CD1c-positive myeloid dendritic cell (primary cell): Measurements from ENCODE around the gene OR6B3.

ENCODE experiments used
- DNase-seq: peaks from one replicate; pipeline ENCODE4 v3.0.0-alpha.2; 2016; ENCODE audit errors: extremely low spot score

The OR6B3 gene

DNA sequence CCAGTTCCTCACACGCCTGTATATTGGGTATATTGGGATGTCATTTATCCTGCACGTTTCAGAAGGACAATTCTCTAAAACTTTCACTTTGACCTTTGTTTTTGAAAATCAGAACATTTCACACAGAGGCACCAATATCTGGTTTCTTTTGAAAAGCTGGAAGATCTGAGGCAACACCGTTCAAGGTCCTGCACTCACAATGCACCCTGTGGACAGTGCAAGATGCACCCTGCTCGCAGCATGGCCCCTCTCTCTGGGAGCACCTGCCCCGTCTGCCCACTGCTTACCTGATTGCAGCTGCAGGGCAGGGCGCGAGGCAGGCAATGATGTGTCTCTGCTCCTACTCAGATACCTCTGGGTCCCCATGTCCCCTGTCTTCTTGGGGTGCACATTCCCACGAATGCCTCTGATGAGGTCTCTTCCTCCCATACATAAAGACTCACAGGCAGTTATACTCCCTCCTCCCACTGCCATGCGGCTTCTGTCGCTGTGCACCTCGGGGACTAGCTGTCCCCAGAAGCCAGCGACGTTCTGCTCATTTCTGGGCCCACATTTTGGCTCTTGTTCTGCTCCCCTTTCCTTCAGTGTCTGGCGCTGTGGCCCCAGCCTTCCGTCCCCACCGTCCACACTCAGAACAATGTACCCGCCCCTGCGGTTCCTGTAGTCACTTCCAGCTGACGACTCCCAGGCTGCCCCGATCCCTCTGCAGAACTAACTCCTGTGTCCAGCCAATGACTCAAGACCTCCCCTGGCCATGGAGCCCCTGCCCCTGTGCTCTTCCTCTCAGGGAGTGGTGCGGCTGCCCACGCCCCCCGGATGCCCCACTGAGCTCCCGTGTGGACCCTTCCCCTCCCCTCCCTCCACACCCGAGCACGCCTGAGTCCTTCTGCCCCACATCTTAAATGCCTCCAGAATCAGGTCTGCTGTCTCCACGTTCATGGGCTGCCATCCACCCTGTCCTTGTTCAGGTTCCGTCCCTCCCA, at the start of gene OR6B3:
TSS of gene OR6B3 (minus strand) at position 349 of the 983 bp plus-strand sequence.
- DNase-seq, result no peak

- no peak for DNase-seq
Measured at GRCh38 chr2:240098349-240098748, 45.0 kb upstream of the OR6B3 start.

DNA sequence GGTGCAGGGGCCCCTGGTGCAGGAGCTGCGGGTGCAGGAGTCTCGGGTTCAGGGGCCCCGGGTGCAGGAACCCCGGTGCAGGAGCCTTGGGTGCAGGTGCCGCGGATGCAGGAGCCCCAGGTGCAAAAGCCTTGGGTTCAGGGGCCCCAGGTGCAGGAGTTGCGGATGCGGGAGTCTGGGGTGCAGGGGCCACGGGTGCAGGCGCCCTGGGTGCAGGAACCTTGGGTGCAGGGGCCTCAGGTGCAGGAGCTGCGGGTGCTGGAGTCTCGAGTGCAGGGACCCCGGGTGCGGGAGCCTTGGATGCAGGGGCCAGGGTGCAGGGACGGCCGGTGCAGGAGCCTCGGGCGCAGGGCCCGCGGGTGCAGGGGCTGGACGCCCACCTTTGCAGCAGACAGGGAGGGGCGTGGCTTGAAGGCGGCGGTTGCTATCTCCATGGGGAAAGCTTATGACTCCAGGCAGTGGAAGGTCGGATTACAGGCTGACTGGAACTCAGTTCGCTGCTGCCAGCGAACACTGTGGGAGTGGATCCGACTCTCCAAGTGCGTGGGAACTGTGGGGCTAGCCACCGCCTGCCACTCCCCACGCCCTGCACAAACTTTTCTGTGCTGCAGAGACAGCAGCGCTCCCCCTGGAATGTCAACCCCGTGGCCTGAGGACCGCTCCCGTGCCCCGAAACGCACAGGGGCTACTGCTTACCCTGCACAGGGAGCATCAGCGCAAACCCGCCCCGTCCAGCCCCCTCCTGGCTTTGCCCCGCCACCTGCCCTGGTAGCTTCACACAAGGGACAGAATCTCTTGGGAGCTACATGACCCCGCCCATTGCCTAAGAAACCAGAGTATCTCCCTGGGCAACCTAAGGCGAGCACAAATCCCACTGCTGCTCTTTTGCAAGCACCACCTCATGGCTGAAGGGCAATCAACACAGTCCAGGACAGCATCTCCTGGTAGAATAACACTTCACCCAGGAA, 42.5 kb upstream of the OR6B3 start:
- no peak for DNase-seq

GRCh38 chr2:240089306-240089705, 36.0 kb upstream of the OR6B3 start:
- DNase-seq, result no peak

- no peak for DNase-seq
Measured at GRCh38 chr2:240086563-240086962, 33.2 kb upstream of the OR6B3 start.

DNA sequence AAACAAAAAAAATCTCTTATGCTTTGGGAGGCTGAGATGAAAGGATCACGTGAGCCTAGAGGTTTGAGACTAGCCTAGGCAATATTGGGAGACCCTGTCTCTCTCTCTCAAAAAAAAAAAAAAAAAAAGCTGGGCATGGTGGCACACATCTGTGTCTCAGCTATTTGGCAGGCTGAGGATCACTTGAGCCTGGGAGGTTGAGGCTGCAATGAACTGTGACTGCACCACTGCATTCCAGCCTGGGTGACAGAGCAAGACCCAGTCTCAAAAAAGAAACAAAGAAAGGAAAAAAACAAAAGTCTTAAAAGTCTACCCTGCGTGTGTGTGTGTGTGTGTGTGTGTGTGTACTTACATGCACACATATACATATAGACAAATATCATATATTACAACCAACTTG, 25.3 kb upstream of the OR6B3 start:
- DNase-seq, result no peak

GRCh38 chr2:240077442-240077841, 24.1 kb upstream of the OR6B3 start:
- DNase-seq, result no peak

DNA sequence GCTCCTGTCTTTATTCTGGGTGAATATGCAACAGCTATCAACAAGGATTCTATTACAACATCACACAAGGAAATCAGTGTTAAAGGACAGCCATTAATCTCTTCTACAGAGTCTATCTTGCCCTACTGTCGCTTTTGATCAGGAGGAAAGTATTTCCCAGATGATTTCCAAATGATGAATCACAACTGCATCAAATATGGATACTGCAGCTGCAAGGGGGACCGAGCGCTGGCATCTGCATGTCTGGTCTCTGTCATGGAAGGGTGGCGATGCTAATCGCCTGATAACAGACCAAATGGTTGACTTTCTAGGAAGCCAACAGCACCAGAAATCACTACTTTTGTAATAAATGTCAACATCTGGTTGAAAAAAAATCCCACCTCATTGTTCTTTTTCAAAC, 21.2 kb upstream of the OR6B3 start:
- no peak for DNase-seq

DNA sequence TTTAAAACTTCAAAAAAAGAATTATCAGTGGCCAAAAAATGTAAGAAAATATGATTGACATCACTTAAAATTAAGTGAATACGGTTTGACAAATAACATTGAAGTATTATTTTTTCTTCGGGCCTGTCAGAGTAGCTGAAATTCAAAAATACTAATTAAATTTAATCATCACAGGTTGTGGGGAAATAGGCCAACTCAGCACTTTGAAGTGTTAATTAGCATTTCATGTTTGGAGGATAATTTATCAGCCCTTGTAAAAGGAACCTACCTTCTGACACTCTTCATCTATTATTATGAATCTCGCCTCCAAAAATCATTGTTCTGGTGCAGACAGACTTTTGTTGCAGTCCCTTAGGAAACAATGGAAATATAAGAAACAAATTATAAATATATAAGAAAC, 17.6 kb upstream of the OR6B3 start:
- no peak for DNase-seq

GRCh38 chr2:240069829-240070228, 16.5 kb upstream of the OR6B3 start:
- DNase-seq, result no peak

DNA sequence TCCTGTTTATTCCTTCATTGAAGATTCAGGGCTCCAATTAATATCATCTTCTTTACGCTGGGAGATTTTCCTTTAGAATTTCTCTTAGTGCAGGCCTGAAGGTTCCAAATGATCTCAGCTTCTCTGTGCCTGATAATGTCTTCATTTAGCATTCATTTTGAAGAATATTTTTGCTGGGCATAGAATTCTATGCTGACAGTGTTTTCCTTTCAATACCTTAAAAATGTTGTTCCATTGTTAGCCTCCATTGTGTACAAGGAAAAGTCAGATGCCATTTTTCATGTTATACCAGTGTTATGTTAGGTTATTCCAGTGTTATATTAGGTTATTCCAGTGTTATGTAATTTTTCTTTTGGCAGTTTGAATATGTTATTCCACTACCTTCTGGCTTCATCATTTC, 14.9 kb upstream of the OR6B3 start:
- DNase-seq, result no peak

- DNase-seq, result no peak
Measured at GRCh38 chr2:240066489-240066888, 13.2 kb upstream of the OR6B3 start.

DNA sequence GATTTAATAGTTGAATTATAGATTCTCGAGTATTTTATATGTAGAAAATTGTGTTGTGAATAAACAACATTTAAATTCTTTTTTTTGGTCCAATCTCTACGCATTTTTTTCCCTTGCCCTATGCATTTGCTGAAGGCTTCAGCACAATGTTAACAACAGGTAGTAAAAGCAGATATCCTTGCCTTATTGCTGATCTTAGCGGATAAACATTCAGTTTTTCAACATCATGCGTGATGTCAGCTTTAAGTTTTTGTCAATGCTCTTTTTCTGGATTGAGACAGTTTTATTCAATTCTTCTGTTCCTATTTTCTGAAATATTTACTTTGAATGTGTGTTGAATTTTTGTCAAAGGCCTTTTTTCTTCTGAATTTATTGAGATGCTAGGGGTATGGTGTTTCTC, 11.6 kb upstream of the OR6B3 start:
- DNase-seq, result no peak

DNA sequence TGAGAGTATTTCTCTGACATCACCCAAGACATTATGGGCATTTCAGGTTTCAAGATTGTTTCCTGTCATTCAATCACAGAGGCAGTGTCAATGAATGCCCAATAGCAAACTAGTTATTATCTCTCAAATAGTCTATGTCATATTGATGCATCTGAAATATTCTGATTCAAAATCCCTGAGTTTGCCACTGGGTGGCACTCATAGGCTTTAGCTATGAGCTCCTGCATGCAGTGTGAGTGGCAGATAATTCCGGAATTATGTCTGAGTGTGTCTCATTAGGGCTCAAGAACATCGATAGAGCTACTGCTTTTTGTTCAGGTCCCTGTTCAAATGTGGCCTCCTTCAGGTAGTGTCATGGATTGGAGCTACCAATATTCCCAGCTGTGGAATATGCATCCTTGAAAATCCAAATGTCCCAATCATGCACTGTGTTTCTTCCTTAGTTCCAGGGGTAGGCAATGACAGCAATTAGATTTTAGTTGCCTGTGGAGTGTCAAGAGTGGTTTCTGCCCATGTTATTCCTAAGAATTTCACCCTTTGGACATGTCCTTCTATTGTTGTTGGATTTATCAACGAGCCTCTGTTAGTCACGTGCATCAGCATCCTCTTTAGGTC, 7.8 kb upstream of the OR6B3 start:
- peak; percentile 65 for DNase-seq

GRCh38 chr2:240056678-240057077, 3.4 kb upstream of the OR6B3 start:
- DNase-seq, result no peak

DNA sequence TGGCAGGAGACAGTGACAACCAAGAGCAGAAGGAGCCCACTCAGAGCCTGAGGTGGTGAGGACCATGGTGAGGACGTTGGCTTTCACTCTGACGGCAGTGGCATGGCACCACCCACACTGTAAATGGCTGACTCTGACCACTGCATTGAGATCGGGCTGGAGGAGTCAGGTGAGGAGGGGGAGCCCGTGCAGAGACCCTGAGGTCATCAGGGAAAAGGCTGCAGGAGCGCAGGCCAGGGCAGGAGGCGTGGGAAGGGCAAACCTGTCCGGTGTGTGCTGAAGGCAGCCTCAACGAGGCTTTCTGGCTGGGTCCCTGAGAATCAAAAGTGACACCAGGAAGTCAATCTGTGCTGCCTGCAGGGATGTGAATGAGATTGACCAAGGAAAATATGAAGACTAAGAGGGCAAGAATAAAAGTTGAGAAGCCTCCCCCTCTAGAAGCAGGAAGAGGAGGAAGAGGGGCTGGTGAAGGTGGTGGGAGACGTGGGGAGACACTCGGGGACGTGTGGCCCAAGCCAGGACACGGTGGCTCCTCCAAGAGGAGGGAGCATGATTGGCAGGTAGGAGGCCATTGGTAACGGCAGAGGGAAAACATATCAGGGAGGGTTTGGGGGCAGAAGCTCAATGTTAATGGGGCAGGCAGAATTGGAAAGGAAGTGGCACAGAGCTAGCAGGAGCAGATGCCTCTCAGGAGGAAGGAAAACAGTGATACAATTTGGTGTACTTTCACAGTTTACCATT, 2.0 kb upstream of the OR6B3 start:
- DNase-seq, result no peak

DNA sequence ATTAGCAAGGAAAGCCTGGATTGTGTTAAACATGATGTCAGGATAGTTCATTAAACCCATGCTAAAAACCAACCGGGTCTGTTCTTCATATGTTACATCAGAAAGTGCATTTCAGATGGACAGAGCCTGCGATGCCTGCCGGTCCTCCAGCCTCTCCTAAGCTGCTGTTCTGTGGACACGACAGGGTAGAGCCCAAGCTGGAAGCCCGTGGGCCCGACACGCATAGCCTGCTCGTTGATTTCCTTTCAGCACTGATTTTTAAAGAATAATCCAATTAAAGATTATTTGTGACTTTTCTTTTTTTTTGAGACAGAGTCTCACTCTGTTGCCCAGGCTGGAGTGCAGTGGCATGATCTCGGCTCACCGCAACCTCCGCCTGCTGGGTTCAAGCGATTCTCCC, 797 bp downstream of the OR6B3 start:
- DNase-seq, result no peak

DNA sequence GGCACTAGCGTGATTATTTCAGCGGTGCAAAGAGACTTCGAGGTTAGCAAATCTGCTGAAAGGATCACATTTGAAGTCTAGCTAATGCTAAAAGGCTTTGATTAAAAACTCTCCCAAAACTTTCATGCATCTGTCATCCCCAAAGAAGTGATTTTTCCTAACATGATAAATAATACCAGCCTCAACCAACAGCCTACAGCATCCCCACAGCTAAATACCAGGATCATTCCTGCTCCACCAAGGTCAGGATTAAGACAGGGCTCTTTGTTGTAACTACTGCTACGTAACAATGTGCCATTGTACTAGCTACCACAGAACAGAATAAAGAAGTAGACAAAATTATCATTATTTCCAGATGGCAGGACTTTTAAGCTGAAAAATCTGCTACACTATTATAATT, 1.6 kb downstream of the OR6B3 start:
- DNase-seq, result no peak

GRCh38 chr2:240050278-240050677, 3.0 kb downstream of the OR6B3 start:
- no peak for DNase-seq

GRCh38 chr2:240048237-240048636, 5.1 kb downstream of the OR6B3 start:
- no peak for DNase-seq

GRCh38 chr2:240045098-240045497, 8.2 kb downstream of the OR6B3 start:
- DNase-seq, result no peak
